Natural killer cell treated with Interleukin-12 subunit alpha and Interleukin-12 subunit beta and Interleukin-15 and Interleukin-18, amount 100 ng/mL, for 72 hours (primary cell): ENCODE results near the gene MAN2A1. TPM values are rescaled to one million over a fixed set of nuclear protein-coding genes. Genes with fewer than 3 reads are reported as not detected.

Experiments used
- ATAC-seq, 2 donors: fragments of 150-1000 bp; cut with Tn5 transposase in 1 of 2; sonication (Bioruptor Pico), chemical (Tn5 transposase) in 1 of 2; 2 replicates each; pipeline ENCODE4 v1.10.0; 2021
- DNase-seq: peaks from one replicate; pipeline ENCODE4 v3.0.0; 2022; ENCODE audit warnings: low spot score
- H3K27ac Mint-ChIP-seq, 2 donors: 1 replicate in 1 of 2; 2 replicates in 1 of 2; pipeline ENCODE4 v1.8.0; 2022; ENCODE audit warnings: mixed read lengths in 2 of 2, mild to moderate bottlenecking in 1 of 2, moderate library complexity in 1 of 2
- H3K27me3 Mint-ChIP-seq, 2 donors: 1 replicate in 1 of 2; 2 replicates in 1 of 2; pipeline ENCODE4 v1.8.0; 2022; ENCODE audit warnings: mixed read lengths in 2 of 2
- H3K36me3 Mint-ChIP-seq: one replicate; pipeline ENCODE4 v1.8.0; 2022; ENCODE audit warnings: mixed read lengths
- H3K4me1 Mint-ChIP-seq, 2 donors: 1 replicate in 1 of 2; 2 replicates in 1 of 2; pipeline ENCODE4 v1.8.0; 2022; ENCODE audit warnings: low read depth in 2 of 2, mixed read lengths in 2 of 2, mild to moderate bottlenecking in 1 of 2
- H3K4me3 Mint-ChIP-seq: one replicate; pipeline ENCODE4 v1.8.0; 2022; ENCODE audit warnings: mixed read lengths
- H3K9me3 Mint-ChIP-seq: 2 replicates; pipeline ENCODE4 v1.8.0; 2022; ENCODE audit warnings: mixed read lengths
- total RNA-seq, 2 donors: library from RNA; stranded (reverse); gene quantifications; one replicate each; pipeline ENCODE4 v1.2.3, GENCODE V29; 2022

Gene MAN2A1
- total RNA-seq, 2 donors from 2014 or later: 37.9 to 38.7 TPM

- H3K9me3 Mint-ChIP-seq: no peaks in the 10 kb centered on the region
Measured at GRCh38 chr5:109660301-109660700, 29.4 kb upstream of the MAN2A1 start.

GRCh38 chr5:109668237-109668636, 21.5 kb upstream of the MAN2A1 start:
- Mint-ChIP-seq H3K27ac (no peak overlapping the region), H3K36me3 (no peaks in the 10 kb centered on the region), H3K4me1 (no peaks in the 10 kb centered on the region), H3K27me3 (peaks cover 10 to 11% of the 10 kb centered on the region in 2 donors), H3K9me3 (no peaks in the 10 kb centered on the region), H3K4me3 (no peak overlapping the region)
- DNase-seq: no peak
- ATAC-seq: no peak

More at GRCh38 chr5:109660301-109660700, 29.4 kb upstream of the MAN2A1 start:
- no peaks in the 10 kb centered on the region for H3K36me3 Mint-ChIP-seq
- H3K27ac Mint-ChIP-seq: no peak overlapping the region
- ATAC-seq: no peak
- H3K4me1 Mint-ChIP-seq: peaks cover 14 to 20% of the 10 kb centered on the region in 2 donors
- DNase-seq: no peak
- no peak overlapping the region for H3K4me3 Mint-ChIP-seq
- peaks cover 4 to 6% of the 10 kb centered on the region in 2 donors for H3K27me3 Mint-ChIP-seq

DNA sequence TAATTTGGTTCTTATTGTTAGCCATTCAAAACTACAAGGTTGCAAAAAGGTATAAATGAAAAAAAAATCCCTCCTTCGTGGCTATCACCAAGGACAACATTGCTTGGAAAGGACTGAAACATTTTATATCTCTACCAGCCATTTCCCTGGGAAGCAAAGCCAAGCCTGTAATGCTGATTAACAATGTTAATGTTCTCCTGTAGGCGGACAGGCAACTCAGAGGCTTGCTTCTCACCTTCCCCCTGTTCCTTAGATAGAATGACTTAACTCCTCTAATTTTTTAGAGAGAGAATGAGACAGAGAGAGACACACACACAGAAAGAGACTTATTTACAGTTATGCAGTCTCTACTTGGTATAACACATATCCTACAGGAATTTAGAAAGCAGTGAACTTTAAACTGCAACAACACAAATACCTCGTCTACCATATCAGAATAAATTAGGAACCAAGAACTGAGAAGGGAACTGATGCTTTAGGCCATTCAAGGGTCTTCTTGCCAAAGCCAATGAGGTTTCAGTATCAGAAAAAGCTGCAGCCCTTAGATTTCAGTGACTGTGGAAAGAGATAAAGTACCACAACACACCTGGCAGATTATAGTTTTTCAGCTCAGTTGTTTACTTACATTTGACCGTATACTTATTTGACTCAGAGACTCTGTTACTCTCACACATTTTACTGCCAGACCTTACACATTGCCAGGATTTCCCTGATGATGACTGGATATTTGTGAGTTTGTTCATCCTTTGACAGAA, 20.9 kb upstream of the MAN2A1 start:
- no peaks in the 10 kb centered on the region for H3K4me1 Mint-ChIP-seq
- DNase-seq (no peak), ATAC-seq (no peak)
- no peak overlapping the region for H3K27ac Mint-ChIP-seq
- no peak overlapping the region for H3K4me3 Mint-ChIP-seq
- H3K27me3 Mint-ChIP-seq: peaks cover 13 to 17% of the 10 kb centered on the region in 2 donors
- H3K9me3 Mint-ChIP-seq: no peaks in the 10 kb centered on the region
- H3K36me3 Mint-ChIP-seq: no peaks in the 10 kb centered on the region

- ATAC-seq: no peak
Measured at GRCh38 chr5:109669991-109670706, 19.6 kb upstream of the MAN2A1 start.

GRCh38 chr5:109671136-109671535, 18.6 kb upstream of the MAN2A1 start:
- ATAC-seq: no peak
- Mint-ChIP-seq H3K27ac (no peak overlapping the region), H3K36me3 (no peaks in the 10 kb centered on the region), H3K27me3 (peaks cover 24 to 40% of the 10 kb centered on the region in 2 donors), H3K9me3 (no peaks in the 10 kb centered on the region), H3K4me1 (no peaks in the 10 kb centered on the region), H3K4me3 (no peak overlapping the region)
- DNase-seq: no peak

More at GRCh38 chr5:109669991-109670706, 19.6 kb upstream of the MAN2A1 start:
- peaks cover 20 to 30% of the 10 kb centered on the region in 2 donors for H3K27me3 Mint-ChIP-seq
- H3K4me3 Mint-ChIP-seq: no peak overlapping the region
- no peak overlapping the region for H3K27ac Mint-ChIP-seq
- no peaks in the 10 kb centered on the region for H3K4me1 Mint-ChIP-seq
- DNase-seq: no peak
- H3K36me3 Mint-ChIP-seq: no peaks in the 10 kb centered on the region
- H3K9me3 Mint-ChIP-seq: no peaks in the 10 kb centered on the region

DNA sequence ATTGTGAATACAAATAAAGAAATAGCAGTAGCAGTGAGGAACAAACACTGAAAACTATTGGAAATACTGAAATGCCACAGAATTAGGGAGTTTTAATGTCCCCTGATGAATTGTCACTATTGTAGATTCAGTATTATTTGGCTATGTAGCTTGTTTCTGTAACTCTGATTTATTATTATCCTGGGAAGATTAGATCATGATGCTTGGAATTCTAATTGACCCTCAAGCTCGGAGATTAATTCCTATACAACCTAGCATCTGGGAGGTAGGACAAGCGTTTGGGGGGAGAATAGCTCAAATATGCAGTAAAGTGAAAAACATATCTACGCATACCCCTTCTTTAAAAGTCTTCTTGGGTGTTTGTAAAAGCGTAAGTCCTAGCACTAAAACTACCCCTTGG, 15.1 kb upstream of the MAN2A1 start:
- no peaks in the 10 kb centered on the region for H3K36me3 Mint-ChIP-seq
- ATAC-seq: no peak
- H3K4me3 Mint-ChIP-seq: no peak overlapping the region

GRCh38 chr5:109676920-109677319, 12.8 kb upstream of the MAN2A1 start:
- H3K9me3 Mint-ChIP-seq: no peaks in the 10 kb centered on the region
- H3K27ac Mint-ChIP-seq: no peak overlapping the region
- peaks cover 18 to 54% of the 10 kb centered on the region in 2 donors for H3K27me3 Mint-ChIP-seq
- ATAC-seq (no peak), DNase-seq (no peak)
- H3K4me3 Mint-ChIP-seq: no peak overlapping the region
- H3K4me1 Mint-ChIP-seq: no peaks in the 10 kb centered on the region
- H3K36me3 Mint-ChIP-seq: no peaks in the 10 kb centered on the region

More for the DNA sequence above, 15.1 kb upstream of the MAN2A1 start:
- Mint-ChIP-seq H3K4me1 (no peaks in the 10 kb centered on the region), H3K27ac (no peak overlapping the region), H3K9me3 (no peaks in the 10 kb centered on the region), H3K27me3 (peaks cover 24 to 54% of the 10 kb centered on the region in 2 donors)
- DNase-seq: no peak

DNA sequence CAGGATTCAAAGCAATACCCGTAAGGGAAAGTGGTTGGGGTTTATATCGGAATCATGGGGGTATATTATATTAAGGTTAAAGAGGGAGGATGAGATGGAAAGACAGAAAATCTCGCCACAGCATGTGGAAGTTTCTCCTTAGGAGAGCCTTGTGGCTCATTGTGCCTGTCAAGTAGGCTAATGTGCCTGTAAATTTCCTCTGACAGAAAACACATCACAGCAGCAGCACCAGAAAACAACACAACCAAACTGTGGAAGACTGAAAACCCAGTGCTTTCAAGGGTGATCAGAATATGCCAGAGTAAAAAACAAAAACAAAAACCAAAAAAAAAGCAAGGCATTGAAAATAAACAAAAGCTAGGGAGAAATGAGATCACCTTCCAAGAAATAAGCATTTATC, 11.3 kb upstream of the MAN2A1 start:
- no peak overlapping the region for H3K4me3 Mint-ChIP-seq

DNA sequence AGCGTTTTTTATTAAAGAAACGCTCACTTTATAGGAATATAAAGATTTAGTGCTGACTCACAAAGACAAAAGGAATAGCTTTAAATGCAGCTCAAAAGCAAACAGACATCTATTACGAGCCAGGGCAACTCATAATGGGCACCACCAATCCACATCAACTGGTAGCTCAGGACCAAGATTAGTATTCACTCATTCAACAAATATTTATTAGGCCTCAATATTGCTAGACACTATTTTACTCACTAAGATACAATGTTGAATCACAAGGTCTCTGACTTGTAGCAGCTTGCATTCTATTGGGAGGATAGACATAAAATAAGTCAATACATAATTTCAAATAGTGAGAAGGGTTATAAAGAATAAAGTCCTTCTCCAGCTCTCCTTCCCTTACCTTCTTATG, 8.0 kb upstream of the MAN2A1 start:
- H3K27ac Mint-ChIP-seq: no peak overlapping the region

More for the DNA sequence above, 11.3 kb upstream of the MAN2A1 start:
- Mint-ChIP-seq H3K9me3 (no peaks in the 10 kb centered on the region), H3K27me3 (peaks cover 23 to 51% of the 10 kb centered on the region in 2 donors), H3K36me3 (no peaks in the 10 kb centered on the region), H3K27ac (no peak overlapping the region), H3K4me1 (no peaks in the 10 kb centered on the region)
- DNase-seq: no peak
- ATAC-seq: no peak

GRCh38 chr5:109682383-109682782, 7.3 kb upstream of the MAN2A1 start:
- Mint-ChIP-seq H3K27ac (no peak overlapping the region), H3K27me3 (peaks cover 16 to 30% of the 10 kb centered on the region in 2 donors), H3K4me3 (no peak overlapping the region), H3K9me3 (no peaks in the 10 kb centered on the region), H3K36me3 (no peaks in the 10 kb centered on the region), H3K4me1 (no peaks in the 10 kb centered on the region)
- no peak for DNase-seq
- no peak for ATAC-seq

More for the DNA sequence above, 8.0 kb upstream of the MAN2A1 start:
- Mint-ChIP-seq H3K4me1 (no peaks in the 10 kb centered on the region), H3K9me3 (no peaks in the 10 kb centered on the region), H3K36me3 (no peaks in the 10 kb centered on the region), H3K4me3 (no peak overlapping the region), H3K27me3 (peaks cover 18 to 36% of the 10 kb centered on the region in 2 donors)
- no peak for ATAC-seq
- no peak for DNase-seq

DNA sequence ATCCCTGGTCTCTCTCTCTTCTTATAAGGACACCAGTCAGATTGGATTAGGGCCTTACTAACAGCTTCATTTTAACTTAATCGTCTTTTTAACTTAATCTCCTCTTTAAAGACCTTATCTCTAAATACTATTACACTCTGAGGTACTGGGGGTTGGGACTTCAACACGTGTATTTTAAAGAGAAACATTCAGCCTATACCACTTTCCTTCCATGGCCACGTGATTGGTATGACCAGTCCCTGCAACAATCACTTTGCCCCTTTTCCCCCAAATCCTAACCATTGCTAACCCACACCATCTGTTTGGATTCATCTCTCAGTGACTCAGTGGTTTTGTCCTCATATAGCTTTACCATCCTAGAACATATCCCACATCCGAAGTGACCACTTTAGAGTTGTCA, 3.8 kb upstream of the MAN2A1 start:
- Mint-ChIP-seq H3K4me1 (peaks cover 11 to 12% of the 10 kb centered on the region in 2 donors), H3K27me3 (peaks cover 13 to 28% of the 10 kb centered on the region in 2 donors), H3K9me3 (no peaks in the 10 kb centered on the region), H3K4me3 (no peak overlapping the region), H3K27ac (no peak overlapping the region), H3K36me3 (no peaks in the 10 kb centered on the region)
- no peak for DNase-seq
- no peak for ATAC-seq

DNA sequence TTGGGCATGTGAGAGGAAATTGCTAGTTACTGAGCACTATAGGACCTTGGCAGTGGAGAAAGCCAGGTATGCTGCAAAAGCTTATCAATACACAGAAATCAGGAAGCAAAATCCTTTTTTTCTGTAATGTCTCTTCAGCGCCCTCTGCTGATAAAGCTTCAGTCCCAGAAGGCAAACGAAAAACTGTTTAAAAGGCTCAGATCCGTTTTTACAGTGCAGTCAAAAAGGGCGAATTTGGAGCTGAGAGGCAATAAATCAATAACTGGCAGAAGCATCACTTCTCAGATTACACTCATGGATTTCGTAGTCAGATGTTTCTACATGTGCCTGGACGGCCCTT, 1.1 kb upstream of the MAN2A1 start:
- Mint-ChIP-seq H3K36me3 (no peaks in the 10 kb centered on the region), H3K4me3 (peak overlapping the region; percentile 90), H3K4me1 (peaks cover 36% of the 10 kb centered on the region in 2 donors), H3K27ac (peak overlapping the region; percentile 70 to 82), H3K9me3 (no peaks in the 10 kb centered on the region), H3K27me3 (peaks cover 8 to 18% of the 10 kb centered on the region in 2 donors)
- no peak for ATAC-seq
- DNase-seq: no peak

- peaks cover 8 to 12% of the 10 kb centered on the region in 2 donors for H3K27me3 Mint-ChIP-seq
- DNase-seq: peak; percentile 87
- no peaks in the 10 kb centered on the region for H3K9me3 Mint-ChIP-seq
- peak overlapping the region; percentile 70 to 82 for H3K27ac Mint-ChIP-seq
- H3K4me1 Mint-ChIP-seq: peaks cover 41 to 42% of the 10 kb centered on the region in 2 donors
- peak overlapping the region; percentile 90 for H3K4me3 Mint-ChIP-seq
- H3K36me3 Mint-ChIP-seq: no peaks in the 10 kb centered on the region
- peak; percentile 93 to 96 for ATAC-seq
Measured at GRCh38 chr5:109688970-109689739, 572 bp upstream of the MAN2A1 start.
